Lung (tissue), 12 donors: Measurements from ENCODE around the gene FGF21. TPM values are rescaled to one million over a fixed set of nuclear protein-coding genes. Genes with fewer than 3 reads are reported as not detected.

Source experiments
- ATAC-seq: fragments of 200-7000 bp; cut with Tn5 transposase; one replicate; pipeline ENCODE4 v1.9.1; 2020; ENCODE audit warnings: moderate number of reproducible peaks; ENCODE audit not compliant: insufficient read depth, low FRiP score
- DNase-seq, 3 donors: peaks; one replicate each; pipeline ENCODE4 v3.0.0-alpha.2; 2013 to 2017
- H3K27ac ChIP-seq, 2 donors: one replicate each; pipeline ENCODE4 v1.5.1; 2013; ENCODE audit warnings: mild to moderate bottlenecking in 2 of 2, moderate library complexity in 2 of 2, control low read depth in 1 of 2, inconsistent platforms in 1 of 2, low read depth in 1 of 2, low read length in 1 of 2
- H3K27me3 ChIP-seq, 3 donors: one replicate each; pipeline ENCODE4 v1.5.1; 2013; ENCODE audit warnings: low read length in 2 of 3; ENCODE audit not compliant: control insufficient read depth in 3 of 3, insufficient read depth in 3 of 3
- H3K36me3 ChIP-seq, 4 donors: one replicate each; pipeline ENCODE4 v1.5.1; 2013; ENCODE audit warnings: low read length in 4 of 4, mild to moderate bottlenecking in 1 of 4, moderate library complexity in 1 of 4; ENCODE audit not compliant: control insufficient read depth in 4 of 4, insufficient read depth in 4 of 4
- H3K4me1 ChIP-seq, 5 donors: one replicate each; pipeline ENCODE4 v1.5.1; 2013; ENCODE audit warnings: low read length in 5 of 5, mild to moderate bottlenecking in 2 of 5, moderate library complexity in 1 of 5; ENCODE audit not compliant: control insufficient read depth in 5 of 5, insufficient read depth in 5 of 5
- H3K4me3 ChIP-seq: one replicate; pipeline ENCODE4 v1.5.1; 2013; ENCODE audit warnings: mild to moderate bottlenecking, control low read depth, moderate library complexity
- H3K9ac ChIP-seq, 2 donors: one replicate each; pipeline ENCODE4 v1.5.1; 2013; ENCODE audit warnings: low read length in 2 of 2, control low read depth in 1 of 2; ENCODE audit not compliant: insufficient read depth in 1 of 2
- H3K9me3 ChIP-seq, 4 donors: one replicate each; pipeline ENCODE4 v1.5.1; 2013; ENCODE audit warnings: low read length in 3 of 4, mild to moderate bottlenecking in 1 of 4, moderate library complexity in 1 of 4; ENCODE audit not compliant: control insufficient read depth in 4 of 4, insufficient read depth in 3 of 4
- WGBS, 2 donors: extraction: QIAGEN DNeasy Blood & Tissue Kit; methylation state at CpG; one replicate each; pipeline ENCODE4 v1.1.7; 2013; 5-methylcytosine and 5-hydroxymethylcytosine counted together
- polyA plus RNA-seq, 2 donors: library from polyadenylated mRNA; stranded (reverse); fragments of 200-250 nt; gene quantifications; one replicate each; pipeline ENCODE4 v1.2.1, GENCODE V29; 2013
- total RNA-seq, 2 donors: library from RNA; depleted of rRNA in 1 of 2; stranded (reverse); fragments of >200 nt in 1 of 2; gene quantifications; one replicate each; pipeline ENCODE4 v1.2.1, GENCODE V29; 2014 to 2021
- TF ChIP-seq, protein P1 (sequence below): IDR thresholded peaks from 2 replicates; pipeline ENCODE4 v1.5.1; 2012; ENCODE audit warnings: mild to moderate bottlenecking; ENCODE audit errors: control extremely low read depth, extremely low read depth
- donor health status: control.
- donor health status: control.
- donor health status: Bipolar disorder and iron deficiency.
- donor health status: healthy.
- donor health status: DM: yes; HTN: yes; CAD: no.

Gene FGF21
- total and polyA plus RNA-seq, 4 donors: not detected

DNA sequence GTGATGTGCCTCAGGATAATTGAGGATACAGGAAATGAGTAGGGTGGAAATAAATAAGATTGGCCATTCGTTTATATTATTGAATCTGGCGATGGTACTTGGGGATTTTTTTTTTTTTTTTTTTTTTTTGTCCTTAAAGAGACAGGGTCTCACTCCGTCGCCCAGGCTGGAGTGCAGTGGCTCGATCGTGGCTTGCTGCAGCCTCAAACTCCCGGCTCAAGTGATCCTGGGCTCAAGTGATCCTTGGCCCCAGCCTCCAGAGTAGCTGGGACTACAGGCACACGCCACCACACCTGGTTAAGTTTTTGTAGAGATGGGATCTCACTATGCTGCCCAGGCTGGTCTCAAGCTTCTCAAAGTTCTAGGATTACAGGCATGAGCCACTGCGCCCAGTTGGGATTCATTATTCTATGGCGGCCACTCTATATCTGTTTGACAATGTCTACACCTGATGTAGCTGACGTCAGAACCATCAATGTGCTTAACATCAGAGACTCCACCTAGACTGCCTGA lies 33.1 kb upstream of the FGF21 start:
- H3K9me3 ChIP-seq: no peaks in the 10 kb centered on the region
- peaks cover 0 to 16% (median 0%) of the 10 kb centered on the region in 4 donors for H3K36me3 ChIP-seq
- TF ChIP-seq, protein P1, sequence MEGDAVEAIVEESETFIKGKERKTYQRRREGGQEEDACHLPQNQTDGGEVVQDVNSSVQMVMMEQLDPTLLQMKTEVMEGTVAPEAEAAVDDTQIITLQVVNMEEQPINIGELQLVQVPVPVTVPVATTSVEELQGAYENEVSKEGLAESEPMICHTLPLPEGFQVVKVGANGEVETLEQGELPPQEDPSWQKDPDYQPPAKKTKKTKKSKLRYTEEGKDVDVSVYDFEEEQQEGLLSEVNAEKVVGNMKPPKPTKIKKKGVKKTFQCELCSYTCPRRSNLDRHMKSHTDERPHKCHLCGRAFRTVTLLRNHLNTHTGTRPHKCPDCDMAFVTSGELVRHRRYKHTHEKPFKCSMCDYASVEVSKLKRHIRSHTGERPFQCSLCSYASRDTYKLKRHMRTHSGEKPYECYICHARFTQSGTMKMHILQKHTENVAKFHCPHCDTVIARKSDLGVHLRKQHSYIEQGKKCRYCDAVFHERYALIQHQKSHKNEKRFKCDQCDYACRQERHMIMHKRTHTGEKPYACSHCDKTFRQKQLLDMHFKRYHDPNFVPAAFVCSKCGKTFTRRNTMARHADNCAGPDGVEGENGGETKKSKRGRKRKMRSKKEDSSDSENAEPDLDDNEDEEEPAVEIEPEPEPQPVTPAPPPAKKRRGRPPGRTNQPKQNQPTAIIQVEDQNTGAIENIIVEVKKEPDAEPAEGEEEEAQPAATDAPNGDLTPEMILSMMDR: no peak
- no peak for DNase-seq
- H3K27me3 ChIP-seq: no peaks in the 10 kb centered on the region
- no peak overlapping the region for H3K27ac ChIP-seq
- 71 to 80% methylated on average over 11 of the region's 11 CpGs for WGBS, 2 donors
- H3K4me1 ChIP-seq: peaks cover 0 to 26% (median 14%) of the 10 kb centered on the region in 5 donors
- no peak overlapping the region for H3K4me3 ChIP-seq
- no peak overlapping the region for H3K9ac ChIP-seq
- ATAC-seq: no peak

DNA sequence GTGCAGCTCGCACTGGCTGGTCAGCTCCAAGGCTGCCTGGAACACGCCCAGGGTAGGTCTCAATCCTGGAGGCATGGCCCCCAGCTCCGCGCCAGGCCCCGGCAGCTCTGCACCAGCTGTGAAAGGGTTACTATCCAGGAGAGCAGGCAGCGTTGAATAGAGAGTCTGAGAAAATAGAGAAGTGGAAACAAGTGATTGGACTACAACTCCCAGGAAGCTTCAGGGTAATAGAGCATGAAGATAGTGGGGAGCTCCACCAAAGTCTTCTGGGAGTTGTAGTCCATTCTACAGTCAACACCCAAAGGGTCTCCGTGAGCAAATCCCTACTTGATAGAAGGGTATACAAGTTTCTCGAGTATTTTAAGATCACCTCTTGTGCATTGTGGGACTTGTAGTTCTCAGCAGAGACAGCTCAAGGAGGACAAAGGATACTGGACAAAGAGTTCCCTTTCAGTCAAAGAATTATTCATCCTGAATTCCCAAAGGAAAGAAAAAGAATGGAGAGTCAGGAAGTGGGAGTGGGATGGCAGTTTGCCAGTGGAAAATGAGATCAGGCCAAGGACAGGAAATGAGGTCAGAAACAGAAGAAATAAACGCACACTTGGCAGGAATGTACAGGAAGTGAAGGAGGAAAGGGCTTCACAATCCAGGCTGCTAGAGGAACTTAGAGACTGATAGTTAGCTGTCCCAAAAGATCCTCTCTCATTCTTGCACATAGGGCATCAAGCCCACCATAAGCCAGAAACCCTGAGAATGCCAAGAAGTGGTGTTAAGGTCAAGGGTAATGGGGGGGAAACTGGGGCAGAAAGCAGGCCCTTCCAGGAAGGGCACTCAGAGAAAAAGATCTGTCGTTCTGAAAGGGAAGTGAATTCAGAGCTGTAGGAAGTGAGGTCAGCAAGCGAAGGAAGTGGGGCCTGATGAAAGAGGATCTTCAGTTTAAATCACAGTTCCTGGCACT lies 30.2 kb upstream of the FGF21 start:
- 34 to 43% methylated on average over 11 of the region's 11 CpGs for WGBS, 2 donors
- H3K4me1 ChIP-seq: peaks cover 0 to 20% (median 7%) of the 10 kb centered on the region in 5 donors
- no peaks in the 10 kb centered on the region for H3K27me3 ChIP-seq
- DNase-seq: peak; percentile 89 to 96 (median 95)
- H3K4me3 ChIP-seq: no peak overlapping the region
- peak overlapping the region; percentile 65 to 90 for H3K27ac ChIP-seq
- TF ChIP-seq, protein P1: no peak
- no peaks in the 10 kb centered on the region for H3K9me3 ChIP-seq
- peaks cover 0 to 16% (median 0%) of the 10 kb centered on the region in 4 donors for H3K36me3 ChIP-seq
- H3K9ac ChIP-seq: peak overlapping the region in 1 of 2 donors; percentile 51
- ATAC-seq: no peak

DNA sequence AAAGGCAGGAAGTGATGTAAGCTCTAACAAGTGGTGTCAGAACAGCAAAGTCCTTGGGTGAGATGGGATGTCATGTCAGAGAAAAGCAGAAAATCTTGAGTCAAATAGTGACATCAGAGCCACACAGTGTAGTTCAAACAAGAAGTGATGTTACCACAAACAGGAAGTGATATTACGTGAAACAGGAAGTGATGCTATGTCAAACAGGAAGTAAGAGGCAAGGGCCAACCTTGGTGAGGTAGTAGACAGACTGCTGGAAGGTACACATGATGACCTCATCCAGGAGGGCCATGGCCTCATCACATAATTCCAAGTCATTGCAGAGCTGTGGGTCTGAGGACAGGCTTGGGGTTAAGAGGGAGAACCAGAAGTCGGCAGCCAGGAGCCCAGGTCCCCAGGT lies 28.8 kb upstream of the FGF21 start:
- Histone ChIP-seq H3K4me1 (peaks cover 0 to 18% (median 7%) of the 10 kb centered on the region in 5 donors), H3K9me3 (no peaks in the 10 kb centered on the region), H3K27ac (peak overlapping the region in 1 of 2 donors; percentile 74), H3K4me3 (no peak overlapping the region), H3K36me3 (peaks cover 0 to 12% (median 0%) of the 10 kb centered on the region in 4 donors), H3K27me3 (no peaks in the 10 kb centered on the region), H3K9ac (no peak overlapping the region)
- ATAC-seq (no peak), DNase-seq (no peak)
- 56 to 64% methylated on average over 2 of the region's 2 CpGs for WGBS, 2 donors
- TF ChIP-seq, protein P1: no peak
